Uterus (tissue), 2 donors: ENCODE results near the gene F2RL1.

Experiments used
- CTCF ChIP-seq, 4 experiments: fragments of 200-600 bp in 2 of 4; fragments of 450-650 bp in 2 of 4; sonication (generic) in 2 of 4; IDR thresholded peaks; one replicate each; pipeline ENCODE4 v1.5.1; 2016 to 2019; ENCODE audit warnings: antibody characterized with exemption in 4 of 4, mild to moderate bottlenecking in 2 of 4, moderate library complexity in 1 of 4
- POLR2A ChIP-seq, 2 donors: fragments of 450-650 bp; IDR thresholded peaks; one replicate each; pipeline ENCODE4 v1.6.1; 2016; ENCODE audit warnings: antibody characterized with exemption in 2 of 2, mild to moderate bottlenecking in 1 of 2, moderate library complexity in 1 of 2

GRCh38 chr5:76863001-76863400 lies 44.2 kb downstream of the F2RL1 start:
- TF ChIP-seq CTCF (IDR thresholded peaks at IDR 0.05) (no peak), POLR2A (IDR thresholded peaks at IDR 0.05) (no peak)
